Measurements from ENCODE around the gene DTNB. TPM values are rescaled to one million over a fixed set of nuclear protein-coding genes. Genes with fewer than 3 reads are reported as not detected.

The DTNB gene
- total RNA-seq, 1 experiment from 2014 or later, result 19.6 TPM

DNA sequence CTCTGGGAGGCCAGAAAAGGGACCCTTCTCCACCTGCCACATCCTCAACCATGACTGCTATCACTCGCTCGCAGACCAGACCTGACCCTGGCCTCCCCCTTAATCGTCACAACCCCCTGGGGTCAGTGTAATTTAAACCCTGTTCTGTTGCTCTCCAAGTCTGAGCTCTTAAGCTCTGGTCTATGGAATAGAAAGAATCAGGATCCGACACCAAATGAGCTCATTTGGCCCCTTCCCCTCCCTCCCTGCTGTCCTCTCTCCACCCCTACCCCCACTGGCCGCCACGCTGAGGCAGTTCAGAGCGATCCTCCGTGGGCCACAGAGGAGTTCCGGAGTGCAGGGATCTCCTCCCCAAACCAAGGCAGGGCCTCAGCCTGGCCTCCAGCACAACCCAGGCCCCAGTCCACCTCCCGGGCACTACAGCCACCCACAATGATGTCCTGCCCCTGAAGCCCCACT lies 337.0 kb downstream of the DTNB start:
- intact Hi-C loops (cut with micrococcal nuclease; ENCODE audit: unreplicated experiment), result no loop called here
- POLR2A ChIA-PET (ENCODE audit: low non-redundant PET), result interaction anchor here (0.7 kb wide), 1 partner anchor 31 kb away, joined by 3 read pairs; no protein-coding TSS in a partner anchor
- no peaks in the 10 kb centered on the region for H3K27me3 ChIP-seq (replicated peaks; ENCODE audit: insufficient read depth, low read depth, low read length, poor library complexity)
- peaks cover 18% of the 10 kb centered on the region for H3K4me1 ChIP-seq (ENCODE audit: insufficient read depth, low read length, poor library complexity, severe bottlenecking)
- H3K9me3 ChIP-seq (ENCODE audit: low read depth, low read length, poor library complexity, severe bottlenecking), result no peaks in the 10 kb centered on the region
- H3K36me3 ChIP-seq (ENCODE audit: insufficient read depth, low read length, poor library complexity, severe bottlenecking), result no peaks in the 10 kb centered on the region
- no TSS peak for BruUV-seq (replicated peaks)
- no peak for DNase-seq (ENCODE audit: low spot score)
- no peak overlapping the region for H3K27ac ChIP-seq (ENCODE audit: low read depth, low read length, poor library complexity, severe bottlenecking)
- TF ChIP-seq, protein P1, sequence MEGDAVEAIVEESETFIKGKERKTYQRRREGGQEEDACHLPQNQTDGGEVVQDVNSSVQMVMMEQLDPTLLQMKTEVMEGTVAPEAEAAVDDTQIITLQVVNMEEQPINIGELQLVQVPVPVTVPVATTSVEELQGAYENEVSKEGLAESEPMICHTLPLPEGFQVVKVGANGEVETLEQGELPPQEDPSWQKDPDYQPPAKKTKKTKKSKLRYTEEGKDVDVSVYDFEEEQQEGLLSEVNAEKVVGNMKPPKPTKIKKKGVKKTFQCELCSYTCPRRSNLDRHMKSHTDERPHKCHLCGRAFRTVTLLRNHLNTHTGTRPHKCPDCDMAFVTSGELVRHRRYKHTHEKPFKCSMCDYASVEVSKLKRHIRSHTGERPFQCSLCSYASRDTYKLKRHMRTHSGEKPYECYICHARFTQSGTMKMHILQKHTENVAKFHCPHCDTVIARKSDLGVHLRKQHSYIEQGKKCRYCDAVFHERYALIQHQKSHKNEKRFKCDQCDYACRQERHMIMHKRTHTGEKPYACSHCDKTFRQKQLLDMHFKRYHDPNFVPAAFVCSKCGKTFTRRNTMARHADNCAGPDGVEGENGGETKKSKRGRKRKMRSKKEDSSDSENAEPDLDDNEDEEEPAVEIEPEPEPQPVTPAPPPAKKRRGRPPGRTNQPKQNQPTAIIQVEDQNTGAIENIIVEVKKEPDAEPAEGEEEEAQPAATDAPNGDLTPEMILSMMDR (conservative IDR thresholded peaks at IDR 0.05; ENCODE audit: low read depth, low read length), result no peak
- no peak for TF ChIP-seq EZH2 (IDR thresholded peaks at IDR 0.05; ENCODE audit: borderline replicate concordance, low read depth, low read length, poor library complexity, severe bottlenecking)
- no peak overlapping the region for H3K4me3 ChIP-seq (ENCODE audit: low read depth, low read length, poor library complexity, severe bottlenecking)
- CTCF ChIA-PET, result interaction anchor here (0.7 kb wide), 1 partner anchor 84 kb away, joined by 3 read pairs; no protein-coding TSS in a partner anchor

DNA sequence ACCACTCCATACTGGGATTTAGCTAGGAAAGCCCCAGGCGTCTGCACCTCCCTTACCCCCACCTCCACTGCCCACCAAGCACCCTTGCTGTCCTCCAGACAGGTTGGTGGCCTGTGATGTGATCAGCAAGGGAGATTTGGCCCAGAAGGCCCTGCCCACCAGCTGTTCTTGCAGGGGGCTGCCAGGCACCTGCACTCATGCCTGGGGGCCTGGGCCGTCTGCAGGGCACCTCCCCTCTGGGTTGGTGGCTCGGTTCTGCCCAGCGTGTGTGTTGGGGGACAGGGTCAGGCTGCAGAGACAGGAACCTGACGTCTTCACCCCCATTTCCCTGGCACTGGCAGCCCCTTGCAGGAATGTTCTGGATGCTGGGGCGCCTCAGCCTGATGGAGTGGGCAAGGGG lies 337.4 kb downstream of the DTNB start:
- H3K27me3 ChIP-seq (replicated peaks; ENCODE audit: insufficient read depth, low read depth, low read length, poor library complexity), result no peaks in the 10 kb centered on the region
- ChIA-PET CTCF (interaction anchor here (0.6 to 0.7 kb wide), 2 partner anchors 13 to 83 kb away, joined by 3 read pairs; no protein-coding TSS in a partner anchor), POLR2A (ENCODE audit: low non-redundant PET) (interaction anchor here (0.7 kb wide), 1 partner anchor 30 kb away, joined by 3 read pairs; no protein-coding TSS in a partner anchor)

GRCh38 chr2:25335204-25335603 lies 338.2 kb downstream of the DTNB start:
- Histone ChIP-seq H3K36me3 (ENCODE audit: insufficient read depth, low read length, poor library complexity, severe bottlenecking) (no peaks in the 10 kb centered on the region), H3K4me1 (ENCODE audit: insufficient read depth, low read length, poor library complexity, severe bottlenecking) (peaks cover 16% of the 10 kb centered on the region), H3K27me3 (replicated peaks; ENCODE audit: insufficient read depth, low read depth, low read length, poor library complexity) (no peaks in the 10 kb centered on the region), H3K9me3 (ENCODE audit: low read depth, low read length, poor library complexity, severe bottlenecking) (no peaks in the 10 kb centered on the region), H3K4me3 (ENCODE audit: low read depth, low read length, poor library complexity, severe bottlenecking) (no peak overlapping the region), H3K27ac (ENCODE audit: low read depth, low read length, poor library complexity, severe bottlenecking) (no peak overlapping the region)
- no peak for DNase-seq (ENCODE audit: low spot score)
- TF ChIP-seq, protein P1 (conservative IDR thresholded peaks at IDR 0.05; ENCODE audit: low read depth, low read length), result no peak
- no peak for TF ChIP-seq EZH2 (IDR thresholded peaks at IDR 0.05; ENCODE audit: borderline replicate concordance, low read depth, low read length, poor library complexity, severe bottlenecking)
- intact Hi-C loops (cut with micrococcal nuclease; ENCODE audit: unreplicated experiment), result no loop called here
- POLR2A ChIA-PET (ENCODE audit: low non-redundant PET), result no interaction called here
- no TSS peak for BruUV-seq (replicated peaks)
- CTCF ChIA-PET, result interaction anchor here (0.6 kb wide), 1 partner anchor 13 kb away, joined by 3 read pairs; no protein-coding TSS in a partner anchor

More for the DNA sequence above, 337.4 kb downstream of the DTNB start:
- no peak overlapping the region for H3K27ac ChIP-seq (ENCODE audit: low read depth, low read length, poor library complexity, severe bottlenecking)
- DNase-seq (ENCODE audit: low spot score), result no peak
- H3K4me3 ChIP-seq (ENCODE audit: low read depth, low read length, poor library complexity, severe bottlenecking), result no peak overlapping the region
- no TSS peak for BruUV-seq (replicated peaks)
- TF ChIP-seq, protein P1 (conservative IDR thresholded peaks at IDR 0.05; ENCODE audit: low read depth, low read length), result no peak
- no peak for TF ChIP-seq EZH2 (IDR thresholded peaks at IDR 0.05; ENCODE audit: borderline replicate concordance, low read depth, low read length, poor library complexity, severe bottlenecking)
- H3K9me3 ChIP-seq (ENCODE audit: low read depth, low read length, poor library complexity, severe bottlenecking), result no peaks in the 10 kb centered on the region
- H3K36me3 ChIP-seq (ENCODE audit: insufficient read depth, low read length, poor library complexity, severe bottlenecking), result no peaks in the 10 kb centered on the region
- H3K4me1 ChIP-seq (ENCODE audit: insufficient read depth, low read length, poor library complexity, severe bottlenecking), result peaks cover 18% of the 10 kb centered on the region
- intact Hi-C loops (cut with micrococcal nuclease; ENCODE audit: unreplicated experiment), result no loop called here

All from A673 (cell line).